K562 (cell line): ENCODE results near the gene LCNL1. TPM values are rescaled to one million over a fixed set of nuclear protein-coding genes. Genes with fewer than 3 reads are reported as not detected.

ENCODE experiments used
- GTF3C2 ChIP-seq: IDR thresholded peaks from 3 replicates; pipeline ENCODE4 v1.6.1; 2011; ENCODE audit warnings: borderline replicate concordance, mild to moderate bottlenecking, moderate library complexity; ENCODE audit not compliant: insufficient read length; ENCODE audit errors: extremely low read depth
- MGA ChIP-seq: fragments of 450-650 bp; IDR thresholded peaks from 2 replicates; pipeline ENCODE4 v1.6.1; 2016; ENCODE audit warnings: mild to moderate bottlenecking, moderate library complexity
- ZNF263 ChIP-seq: sonication (generic); formaldehyde crosslinking; IDR thresholded peaks from 2 replicates; pipeline ENCODE4 v1.8.0; 2022; ENCODE audit warnings: mild to moderate bottlenecking, missing genetic modification reagents, borderline replicate concordance
- polyA plus RNA-seq, 8 experiments: library from polyadenylated mRNA; depleted of rRNA in 4 of 8; stranded (reverse) in 5 of 8; unstranded in 3 of 8; fragments of >200 nt; fragmentation: Nextera tagmentation in 2 of 8; fragmentation: Illumina TruSeq in 1 of 8; extraction: Ambion mirVana in 2 of 8; extraction: Trizol in 1 of 8; gene quantifications; 2 replicates each; pipeline versions ENCODE4 v1.2.1 to v1.2.3, GENCODE V29; 2011 to 2014; ENCODE audit warnings: inconsistent platforms in 1 of 8, missing spikeins in 1 of 8
- total RNA-seq, 7 experiments: library from RNA; depleted of rRNA in 6 of 7; stranded (reverse); fragments of >200 nt in 6 of 7; fragmentation: Illumina TruSeq in 2 of 7; extraction: Trizol in 2 of 7; gene quantifications; 2 replicates each; pipeline versions ENCODE4 v1.2.1 to v1.2.3, GENCODE V29; 2011 to 2021; ENCODE audit warnings: low replicate concordance in 1 of 7
- TF ChIP-seq, protein P1 (sequence below): conservative IDR thresholded peaks from 2 replicates; pipeline ENCODE4 v1.6.1; 2011; ENCODE audit warnings: low read depth, mild to moderate bottlenecking, low read length; ENCODE audit not compliant: control insufficient read depth
- TF ChIP-seq, protein P2 (sequence below): fragments of 450-650 bp; IDR thresholded peaks from 2 replicates; pipeline ENCODE4 v1.6.1; 2016; ENCODE audit warnings: missing biosample characterization, missing genetic modification characterization

LCNL1 gene
- total and polyA plus RNA-seq, 9 of the 15 experiments (the other 6 are each of a cell fraction or from before 2014, with no cell fraction given), result 0.04 to 0.16 (median 0.04) TPM; not detected in 4

- TF ChIP-seq GTF3C2, result no peak
- peak; percentile 97 for TF ChIP-seq MGA
- no peak for TF ChIP-seq ZNF263 (CRISPR knock-in tag)
- TF ChIP-seq, protein P1, sequence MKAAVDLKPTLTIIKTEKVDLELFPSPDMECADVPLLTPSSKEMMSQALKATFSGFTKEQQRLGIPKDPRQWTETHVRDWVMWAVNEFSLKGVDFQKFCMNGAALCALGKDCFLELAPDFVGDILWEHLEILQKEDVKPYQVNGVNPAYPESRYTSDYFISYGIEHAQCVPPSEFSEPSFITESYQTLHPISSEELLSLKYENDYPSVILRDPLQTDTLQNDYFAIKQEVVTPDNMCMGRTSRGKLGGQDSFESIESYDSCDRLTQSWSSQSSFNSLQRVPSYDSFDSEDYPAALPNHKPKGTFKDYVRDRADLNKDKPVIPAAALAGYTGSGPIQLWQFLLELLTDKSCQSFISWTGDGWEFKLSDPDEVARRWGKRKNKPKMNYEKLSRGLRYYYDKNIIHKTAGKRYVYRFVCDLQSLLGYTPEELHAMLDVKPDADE, result no peak; the same call in 1 of the 2 replicates
- TF ChIP-seq, protein P2, sequence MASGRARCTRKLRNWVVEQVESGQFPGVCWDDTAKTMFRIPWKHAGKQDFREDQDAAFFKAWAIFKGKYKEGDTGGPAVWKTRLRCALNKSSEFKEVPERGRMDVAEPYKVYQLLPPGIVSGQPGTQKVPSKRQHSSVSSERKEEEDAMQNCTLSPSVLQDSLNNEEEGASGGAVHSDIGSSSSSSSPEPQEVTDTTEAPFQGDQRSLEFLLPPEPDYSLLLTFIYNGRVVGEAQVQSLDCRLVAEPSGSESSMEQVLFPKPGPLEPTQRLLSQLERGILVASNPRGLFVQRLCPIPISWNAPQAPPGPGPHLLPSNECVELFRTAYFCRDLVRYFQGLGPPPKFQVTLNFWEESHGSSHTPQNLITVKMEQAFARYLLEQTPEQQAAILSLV (tag), result no peak
These were observed 9.4 kb downstream of the LCNL1 start, which contains the start of gene PAXX (continued) for GRCh38 chr9:136991993-136992818.
